ENCODE measurements around the gene CAMK1D. TPM values are rescaled to one million over a fixed set of nuclear protein-coding genes. Genes with fewer than 3 reads are reported as not detected.

Gene CAMK1D
- polyA plus RNA-seq, 10 donors, result 3.3 to 8.2 (median 5.1) TPM

Other genes starting within 250 kb of the CAMK1D start
- 10 to 100 TPM in 6 of 10 donors, 1 to 10 TPM in 4; 7.5 to 15.8 (median 10.9) TPM for gene SEC61A2, start 219.9 kb upstream of the CAMK1D start, polyA plus RNA-seq (ENCODE audit: insufficient read length in 10 of 10)
- gene NUDT5, start 153.7 kb upstream of the CAMK1D start, polyA plus RNA-seq (ENCODE audit: insufficient read length in 10 of 10), result 10 to 100 TPM; 23.2 to 39.3 (median 26.5) TPM
- gene CDC123, start 153.4 kb upstream of the CAMK1D start, polyA plus RNA-seq (ENCODE audit: insufficient read length in 10 of 10), result 100 to 1,000 TPM in 2 of 10 donors, 10 to 100 TPM in 8; 77.4 to 103 (median 86.7) TPM

Data from muscle of back (tissue), 10 donors.